Mesendoderm (in vitro differentiated cells): ENCODE measurements around the gene ABLIM3.

ENCODE experiments used
- DNase-seq: peaks from one replicate; pipeline ENCODE4 v3.0.0; 2013
- H2AK5ac ChIP-seq: 2 replicates; pipeline ENCODE4 v1.6.1; 2013; ENCODE audit warnings: low read length, inconsistent platforms
- H2BK120ac ChIP-seq: 2 replicates; pipeline ENCODE4 v1.6.1; 2013; ENCODE audit warnings: low read depth, mild to moderate bottlenecking, low read length, moderate library complexity, mixed read lengths
- H2BK15ac ChIP-seq: replicated peaks from 2 replicates; pipeline ENCODE4 v1.6.1; 2013; ENCODE audit warnings: low read depth, mild to moderate bottlenecking, moderate library complexity
- H2BK5ac ChIP-seq: 2 replicates; pipeline ENCODE4 v1.6.1; 2013; ENCODE audit warnings: low read length, inconsistent platforms
- H3K18ac ChIP-seq: 2 replicates; pipeline ENCODE4 v1.6.1; 2013; ENCODE audit warnings: mild to moderate bottlenecking, low read length, mixed read lengths
- H3K23ac ChIP-seq: one replicate; pipeline ENCODE4 v1.6.1; 2013; ENCODE audit warnings: low read length
- H3K27ac ChIP-seq: 2 replicates; pipeline ENCODE4 v1.5.1; 2013; ENCODE audit warnings: low read depth, mild to moderate bottlenecking, inconsistent platforms, low read length, moderate library complexity
- H3K27me3 ChIP-seq: 2 replicates; pipeline ENCODE4 v1.6.1; 2013; ENCODE audit warnings: low read length, control low read depth, mild to moderate bottlenecking, inconsistent platforms; ENCODE audit not compliant: insufficient read depth, poor library complexity
- H3K36me3 ChIP-seq: 2 replicates; pipeline ENCODE4 v1.6.1; 2013; ENCODE audit warnings: low read length, inconsistent platforms; ENCODE audit not compliant: control insufficient read depth, insufficient read depth
- H3K4ac ChIP-seq: one replicate; pipeline ENCODE4 v1.6.1; 2013; ENCODE audit warnings: low read depth, mild to moderate bottlenecking, low read length, moderate library complexity
- H3K4me1 ChIP-seq: 2 replicates; pipeline ENCODE4 v1.6.1; 2013; ENCODE audit warnings: low read depth, low read length, inconsistent platforms; ENCODE audit not compliant: control insufficient read depth
- H3K4me2 ChIP-seq: 2 replicates; pipeline ENCODE4 v1.6.1; 2013; ENCODE audit warnings: low read length
- H3K4me3 ChIP-seq: 2 replicates; pipeline ENCODE4 v1.5.1; 2013; ENCODE audit warnings: mild to moderate bottlenecking, low read length
- H3K56ac ChIP-seq: one replicate; pipeline ENCODE4 v1.6.1; 2013; ENCODE audit warnings: low read length
- H3K79me1 ChIP-seq: 2 replicates; pipeline ENCODE4 v1.6.1; 2013; ENCODE audit warnings: low read length, inconsistent platforms
- H3K79me2 ChIP-seq: 2 replicates; pipeline ENCODE4 v1.6.1; 2013; ENCODE audit warnings: mild to moderate bottlenecking, low read length; ENCODE audit not compliant: control insufficient read depth, insufficient read depth
- H3K9ac ChIP-seq: 2 replicates; pipeline ENCODE4 v1.6.1; 2013; ENCODE audit warnings: low read length, inconsistent platforms
- H4K5ac ChIP-seq: one replicate; pipeline ENCODE4 v1.6.1; 2013; ENCODE audit warnings: low read length
- H4K8ac ChIP-seq: one replicate; pipeline ENCODE4 v1.6.1; 2013; ENCODE audit warnings: low read depth, mild to moderate bottlenecking, control low read depth, low read length, moderate library complexity
- WGBS: extraction: QIAGEN DNeasy Blood & Tissue Kit; methylation state at CpG from one replicate; pipeline ENCODE4 v1.1.7; 2013; ENCODE audit warnings: low lambda C conversion rate, missing lambda C conversion rate; ENCODE audit not compliant: insufficient coverage; ENCODE audit errors: extremely low coverage; 5-methylcytosine and 5-hydroxymethylcytosine counted together

ABLIM3 gene

DNA sequence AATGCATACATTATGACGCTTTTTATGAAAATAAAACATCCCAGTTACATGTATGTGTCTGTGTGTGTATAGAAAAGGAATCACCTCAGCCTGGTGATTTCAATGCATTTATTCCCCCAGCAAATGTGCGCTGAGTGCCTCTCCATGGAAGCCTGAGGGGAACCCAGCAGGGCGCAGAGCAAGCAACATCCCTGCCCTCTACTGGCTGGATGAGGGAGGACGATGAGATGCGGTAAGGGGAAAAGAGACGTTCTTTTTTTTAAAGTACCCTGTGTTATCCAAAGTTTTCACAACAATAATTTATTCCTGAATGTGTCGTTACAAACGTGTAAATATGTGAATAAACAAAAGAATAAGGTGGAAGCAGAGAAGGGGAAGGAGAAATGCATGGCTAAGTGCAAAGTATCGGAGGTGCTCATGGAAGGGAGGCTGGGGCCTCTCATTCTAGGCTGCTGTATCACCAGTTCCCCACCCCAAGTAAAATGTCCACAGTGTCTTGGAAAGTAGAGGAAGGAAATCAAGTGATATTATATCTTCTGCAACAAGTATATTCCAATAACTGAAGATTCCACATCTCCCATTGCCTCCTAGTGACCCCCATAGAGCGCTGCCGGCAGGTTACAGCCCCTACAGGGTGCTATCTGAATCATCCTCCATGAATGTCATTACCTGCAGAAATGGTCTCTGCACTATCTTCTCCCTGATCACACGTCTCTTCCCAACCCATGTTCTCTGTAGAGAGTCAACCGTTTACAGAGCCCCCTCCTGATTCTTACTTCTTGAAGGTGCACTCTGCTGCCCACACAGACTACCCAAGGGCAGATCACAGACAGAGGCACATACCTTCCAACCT is 13.0 kb upstream of the ABLIM3 start:
- Histone ChIP-seq H3K9ac (no peak overlapping the region), H3K18ac (no peak overlapping the region), H2BK5ac (no peak overlapping the region), H3K79me2 (no peaks in the 10 kb centered on the region), H3K4me2 (no peak overlapping the region), H2BK120ac (no peak overlapping the region), H3K27ac (no peak overlapping the region), H3K79me1 (no peaks in the 10 kb centered on the region), H3K4me3 (no peak overlapping the region), H3K4ac (no peak overlapping the region), H3K4me1 (no peaks in the 10 kb centered on the region), H3K23ac (no peak overlapping the region), H4K8ac (no peak overlapping the region), H2AK5ac (no peak overlapping the region), H2BK15ac (no peak overlapping the region), H3K56ac (no peak overlapping the region), H3K27me3 (no peaks in the 10 kb centered on the region), H4K5ac (no peak overlapping the region), H3K36me3 (no peaks in the 10 kb centered on the region)
- WGBS = no CpG with 5 or more reads among the region's 13 CpGs
- peak; percentile 63 for DNase-seq

DNA sequence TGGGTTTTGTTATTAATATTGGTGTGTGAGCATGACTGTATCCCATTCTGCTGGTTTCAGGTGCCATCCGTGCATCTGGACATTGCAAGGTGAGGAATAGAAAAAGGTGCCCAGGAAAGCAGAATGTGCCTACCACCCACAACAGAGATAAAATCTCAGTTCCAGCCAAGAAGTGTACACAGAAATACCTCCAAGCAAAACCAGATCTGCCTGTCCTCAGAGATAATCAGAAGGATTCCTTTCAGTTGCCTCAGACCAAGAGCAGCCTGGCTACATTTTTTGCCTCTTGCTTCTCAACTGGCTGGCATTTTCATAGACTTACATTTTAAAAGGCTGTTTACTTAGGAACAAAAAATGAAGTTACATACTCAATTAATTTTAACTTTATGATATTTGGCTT is 12.1 kb upstream of the ABLIM3 start:
- H3K4me1 ChIP-seq = no peaks in the 10 kb centered on the region
- H3K79me1 ChIP-seq = no peaks in the 10 kb centered on the region
- no peak overlapping the region for H4K8ac ChIP-seq
- no peak overlapping the region for H3K4ac ChIP-seq
- peak; percentile 29 for DNase-seq
- no peaks in the 10 kb centered on the region for H3K79me2 ChIP-seq
- no peak overlapping the region for H2AK5ac ChIP-seq
- no peak overlapping the region for H3K9ac ChIP-seq
- H3K18ac ChIP-seq = no peak overlapping the region
- no peaks in the 10 kb centered on the region for H3K27me3 ChIP-seq
- H2BK120ac ChIP-seq = no peak overlapping the region
- no peaks in the 10 kb centered on the region for H3K36me3 ChIP-seq
- no peak overlapping the region for H3K56ac ChIP-seq
- H4K5ac ChIP-seq = no peak overlapping the region
- no peak overlapping the region for H3K23ac ChIP-seq
- H3K4me3 ChIP-seq = no peak overlapping the region
- no CpG with 5 or more reads among the region's 1 CpG for WGBS
- H3K27ac ChIP-seq = no peak overlapping the region
- H2BK15ac ChIP-seq = no peak overlapping the region
- H3K4me2 ChIP-seq = no peak overlapping the region
- H2BK5ac ChIP-seq = no peak overlapping the region

DNA sequence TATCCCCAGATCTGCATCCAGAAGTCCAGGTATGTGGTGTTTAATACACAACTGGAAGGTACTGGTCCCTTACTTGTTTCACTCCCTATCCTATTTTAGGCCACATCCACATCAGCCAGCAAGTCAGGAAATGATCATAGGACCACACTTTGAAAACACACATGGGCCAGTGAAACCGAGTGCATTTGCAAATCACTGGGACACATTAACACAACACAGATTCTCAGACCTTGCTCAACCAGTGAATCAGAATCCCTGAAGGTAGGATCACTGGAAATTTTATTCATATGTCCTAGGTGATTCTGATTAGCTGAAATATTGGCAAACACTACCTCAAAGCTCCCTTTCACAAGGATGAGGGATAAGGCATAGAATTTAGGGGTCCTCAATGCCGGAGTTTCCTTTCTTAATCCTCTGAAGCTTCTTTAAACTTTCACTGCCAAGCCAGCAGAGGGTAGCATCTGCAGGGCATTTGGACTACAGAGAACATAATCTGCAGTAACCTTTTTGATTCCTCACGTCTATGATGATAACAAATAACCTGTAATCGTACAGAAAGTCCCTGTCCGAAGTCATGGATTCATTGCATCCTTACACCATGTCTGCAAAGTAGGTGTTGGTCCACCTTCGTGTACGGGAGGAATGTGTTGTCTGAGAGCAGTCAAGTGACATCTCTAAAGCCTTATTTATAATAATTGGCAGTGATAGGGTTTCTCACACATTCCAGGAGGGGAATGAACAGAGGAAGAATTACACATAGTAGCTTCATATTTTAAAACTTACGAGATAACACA is 11.0 kb upstream of the ABLIM3 start:
- Histone ChIP-seq H3K56ac (no peak overlapping the region), H3K36me3 (no peaks in the 10 kb centered on the region), H3K79me1 (no peaks in the 10 kb centered on the region), H2BK5ac (no peak overlapping the region), H3K23ac (no peak overlapping the region), H3K4me2 (no peak overlapping the region), H3K9ac (no peak overlapping the region), H3K4ac (no peak overlapping the region), H3K4me3 (no peak overlapping the region), H2BK15ac (no peak overlapping the region), H3K18ac (no peak overlapping the region), H3K27ac (no peak overlapping the region), H4K8ac (no peak overlapping the region), H2BK120ac (no peak overlapping the region), H4K5ac (no peak overlapping the region), H2AK5ac (no peak overlapping the region), H3K79me2 (no peaks in the 10 kb centered on the region), H3K27me3 (no peaks in the 10 kb centered on the region), H3K4me1 (no peaks in the 10 kb centered on the region)
- WGBS = no CpG with 5 or more reads among the region's 8 CpGs
- no peak for DNase-seq

DNA sequence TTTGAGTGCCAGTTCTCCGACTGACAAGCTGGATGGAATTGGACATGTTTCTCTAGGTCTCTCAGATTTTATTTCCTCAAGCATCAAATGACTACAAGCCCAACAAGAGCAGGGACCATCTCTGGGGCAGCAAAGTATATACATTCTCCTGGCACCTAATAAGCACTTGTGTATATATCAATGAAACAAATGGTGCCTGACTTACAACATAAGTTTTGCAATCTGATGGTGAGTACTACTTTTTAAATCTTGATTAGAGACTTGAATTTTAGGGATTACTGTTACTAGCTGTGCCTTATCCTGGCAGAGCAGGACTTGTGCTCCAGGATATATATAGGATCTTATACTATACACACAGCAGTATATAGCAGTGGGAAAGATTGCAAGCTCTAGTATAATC is 8.8 kb upstream of the ABLIM3 start:
- no peak overlapping the region for H3K4me3 ChIP-seq
- no CpG with 5 or more reads among the region's 1 CpG for WGBS
- H2AK5ac ChIP-seq = no peak overlapping the region
- no peak overlapping the region for H3K23ac ChIP-seq
- no peak overlapping the region for H3K18ac ChIP-seq
- no peak overlapping the region for H3K56ac ChIP-seq
- H3K79me2 ChIP-seq = no peaks in the 10 kb centered on the region
- H3K79me1 ChIP-seq = no peaks in the 10 kb centered on the region
- no peak for DNase-seq
- H3K4me1 ChIP-seq = no peaks in the 10 kb centered on the region
- H3K9ac ChIP-seq = no peak overlapping the region
- H3K4me2 ChIP-seq = no peak overlapping the region
- H3K4ac ChIP-seq = no peak overlapping the region
- H4K5ac ChIP-seq = no peak overlapping the region
- no peak overlapping the region for H4K8ac ChIP-seq
- no peaks in the 10 kb centered on the region for H3K27me3 ChIP-seq
- no peak overlapping the region for H2BK5ac ChIP-seq
- no peak overlapping the region for H3K27ac ChIP-seq
- H2BK120ac ChIP-seq = no peak overlapping the region
- no peak overlapping the region for H2BK15ac ChIP-seq
- H3K36me3 ChIP-seq = no peaks in the 10 kb centered on the region

DNA sequence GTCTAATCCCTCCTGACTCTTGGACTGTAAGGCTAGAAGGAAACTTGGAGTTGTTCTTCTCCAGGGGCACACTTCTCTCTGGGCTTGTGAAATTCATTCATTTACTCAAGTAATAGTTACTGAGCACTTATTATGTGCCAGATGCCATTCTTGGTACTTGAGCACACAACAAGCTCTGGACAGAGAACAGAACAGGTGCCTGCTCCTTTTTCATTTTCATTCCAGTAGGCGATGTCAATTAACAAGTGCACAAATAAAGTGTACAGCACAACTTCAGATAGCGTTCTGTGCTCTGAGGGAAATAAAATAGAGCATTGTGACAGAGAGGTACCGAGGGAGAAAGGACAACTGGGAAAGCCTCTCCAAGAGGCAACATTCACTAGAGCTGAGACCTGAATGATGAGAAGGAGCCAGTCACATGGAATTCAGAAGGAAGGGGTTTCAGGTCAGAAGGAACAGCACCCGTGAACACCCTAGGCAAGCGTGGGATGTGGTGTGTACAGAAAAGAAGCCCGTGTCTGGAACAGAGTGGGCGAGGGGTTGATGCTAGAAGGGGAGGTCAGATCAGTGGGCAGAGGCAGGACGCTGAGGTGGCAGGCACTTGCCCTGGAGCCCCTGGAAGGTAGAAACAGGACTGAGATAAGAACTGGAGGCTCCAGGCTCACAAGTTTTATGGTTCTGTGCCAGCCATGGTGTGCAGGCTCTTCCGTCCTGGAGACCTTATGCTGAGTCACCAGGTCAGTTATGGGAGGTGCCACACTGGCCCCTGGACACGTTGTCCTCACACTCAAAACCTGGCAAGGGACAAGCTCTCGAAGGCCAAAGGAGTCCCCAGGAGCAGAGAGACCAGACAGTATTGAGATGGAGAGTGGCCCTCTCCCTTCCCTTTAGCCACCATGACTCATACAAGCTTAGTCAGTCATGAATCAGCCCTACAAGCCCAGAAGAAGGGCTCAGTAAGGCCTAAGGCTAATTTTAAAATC is 7.2 kb upstream of the ABLIM3 start:
- WGBS = no CpG with 5 or more reads among the region's 11 CpGs

More for the DNA sequence above, 7.2 kb upstream of the ABLIM3 start:
- Histone ChIP-seq H3K4me1 (no peaks in the 10 kb centered on the region), H3K56ac (no peak overlapping the region), H4K8ac (no peak overlapping the region), H2AK5ac (no peak overlapping the region), H2BK15ac (no peak overlapping the region), H3K4ac (no peak overlapping the region), H3K9ac (no peak overlapping the region), H2BK120ac (no peak overlapping the region), H3K27me3 (no peaks in the 10 kb centered on the region), H3K4me3 (no peak overlapping the region), H2BK5ac (no peak overlapping the region), H3K79me1 (no peaks in the 10 kb centered on the region), H3K36me3 (no peaks in the 10 kb centered on the region), H3K23ac (no peak overlapping the region), H3K79me2 (no peaks in the 10 kb centered on the region), H3K27ac (no peak overlapping the region), H3K18ac (no peak overlapping the region), H3K4me2 (no peak overlapping the region), H4K5ac (no peak overlapping the region)
- no peak for DNase-seq
